Gastrocnemius medialis (tissue), 4 donors: Measurements from ENCODE around the gene LINGO4. TPM values are rescaled to one million over a fixed set of nuclear protein-coding genes. Genes with fewer than 3 reads are reported as not detected.
A peak's percentile ranks its signal among the peaks of the same experiment; 100 is the strongest.

Experiments
- ATAC-seq, 2 donors: fragments of 150-250 bp; one replicate each; pipeline ENCODE4 v1.9.1; 2016
- DNase-seq, 2 donors: peaks; one replicate each; pipeline ENCODE4 v3.0.0-alpha.2; 2019
- H3K27ac ChIP-seq, 4 donors: fragments of 200-600 bp; sonication (generic); 1 replicate in 1 of 4; 2 replicates in 3 of 4; pipeline ENCODE4 v1.5.1; 2016 to 2018; ENCODE audit warnings: mild to moderate bottlenecking in 2 of 4, moderate library complexity in 1 of 4
- H3K27me3 ChIP-seq, 3 donors: fragments of 200-600 bp; sonication (generic) in 2 of 3; 1 replicate in 1 of 3; 2 replicates in 2 of 3; pipeline versions ENCODE4 v1.5.1 to v1.6.0; 2016 to 2019; ENCODE audit warnings: mild to moderate bottlenecking in 1 of 3, moderate library complexity in 1 of 3
- H3K36me3 ChIP-seq, 2 donors: fragments of 200-600 bp; sonication (generic) in 1 of 2; one replicate each; pipeline ENCODE4 v1.5.1; 2017 to 2018
- H3K4me1 ChIP-seq, 2 donors: fragments of 200-600 bp; sonication (generic) in 1 of 2; one replicate each; pipeline ENCODE4 v1.5.1; 2016 to 2017; ENCODE audit warnings: mild to moderate bottlenecking in 2 of 2
- H3K4me3 ChIP-seq, 4 donors: fragments of 200-600 bp; sonication (generic) in 3 of 4; 1 replicate in 1 of 4; 2 replicates in 3 of 4; pipeline ENCODE4 v1.5.1; 2016 to 2019; ENCODE audit warnings: mild to moderate bottlenecking in 2 of 4
- H3K9me3 ChIP-seq, 3 donors: fragments of 200-600 bp; sonication (generic) in 2 of 3; 1 replicate in 1 of 3; 2 replicates in 2 of 3; pipeline ENCODE4 v1.5.1; 2016 to 2019
- POLR2A ChIP-seq, 2 donors: fragments of 450-650 bp; IDR thresholded peaks; one replicate each; pipeline ENCODE4 v1.6.1; 2017; ENCODE audit warnings: antibody characterized with exemption in 2 of 2, mild to moderate bottlenecking in 2 of 2, moderate library complexity in 2 of 2
- in situ Hi-C, 4 donors: fragments of 200-750 bp; cut with MboI; loops; one replicate each; pipeline versions ENCODE4 v1.15.0 to v1.8.0; 2017; ENCODE audit warnings: low sequenced_read_pairs in 4 of 4
- intact Hi-C: fragments of 100-400 bp; cut with DNase I; formaldehyde crosslinking; loops from one replicate; pipeline ENCODE4 v1.15.1; 2023; ENCODE audit warnings: low total_unique reads
- total RNA-seq, 4 donors: library from RNA; depleted of rRNA; stranded (reverse); fragments of >200 nt; gene quantifications; one replicate each; pipeline versions ENCODE4 v1.1.0 to v1.2.3, GENCODE V29; 2016
- TF ChIP-seq, protein P1 (sequence below), 5 experiments: fragments of 450-650 bp in 3 of 5; fragments of 200-600 bp in 2 of 5; sonication (generic) in 2 of 5; IDR thresholded peaks in 4 of 5; conservative IDR thresholded peaks in 1 of 5; 1 replicate in 4 of 5; 2 replicates in 1 of 5; pipeline ENCODE4 v1.5.1; 2016 to 2019; ENCODE audit warnings: antibody characterized with exemption in 5 of 5, mild to moderate bottlenecking in 3 of 5, moderate library complexity in 3 of 5

LINGO4 gene
- total RNA-seq, 4 donors from 2014 or later = 4.2 to 24.5 (median 14.3) TPM

DNA sequence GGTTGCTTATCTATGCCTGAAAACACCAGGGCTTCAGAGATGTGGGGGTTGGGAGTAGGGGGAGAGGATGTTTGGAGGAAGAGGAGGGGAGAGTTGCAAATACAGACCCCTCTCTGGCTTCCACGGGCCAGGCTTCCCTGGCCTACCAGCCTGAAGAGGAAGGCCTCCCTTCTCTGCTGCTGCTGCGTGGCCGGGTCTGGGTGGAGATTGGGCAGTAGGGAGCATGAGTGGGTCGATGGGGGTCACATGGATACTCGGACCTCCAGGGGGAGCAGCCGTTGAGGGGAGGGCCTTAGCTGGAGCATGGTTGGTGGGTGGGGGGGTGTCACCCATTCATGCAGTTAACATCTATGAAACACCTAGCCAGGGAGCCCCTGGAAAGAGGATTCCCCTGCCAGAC lies 24.8 kb upstream of the LINGO4 start:
- H3K4me1 ChIP-seq = peaks cover 58 to 68% of the 10 kb centered on the region in 2 donors
- H3K27me3 ChIP-seq = no peaks in the 10 kb centered on the region
- in situ Hi-C loops = loop anchor here (10.0 to 25.0 kb wide), 3 partner anchors 218 to 243 kb away; partner anchors contain the start of gene SNX27 (in 1 of the 4)
- H3K36me3 ChIP-seq = no peaks in the 10 kb centered on the region
- no peak for TF ChIP-seq POLR2A (IDR thresholded peaks at IDR 0.05)
- TF ChIP-seq, protein P1, sequence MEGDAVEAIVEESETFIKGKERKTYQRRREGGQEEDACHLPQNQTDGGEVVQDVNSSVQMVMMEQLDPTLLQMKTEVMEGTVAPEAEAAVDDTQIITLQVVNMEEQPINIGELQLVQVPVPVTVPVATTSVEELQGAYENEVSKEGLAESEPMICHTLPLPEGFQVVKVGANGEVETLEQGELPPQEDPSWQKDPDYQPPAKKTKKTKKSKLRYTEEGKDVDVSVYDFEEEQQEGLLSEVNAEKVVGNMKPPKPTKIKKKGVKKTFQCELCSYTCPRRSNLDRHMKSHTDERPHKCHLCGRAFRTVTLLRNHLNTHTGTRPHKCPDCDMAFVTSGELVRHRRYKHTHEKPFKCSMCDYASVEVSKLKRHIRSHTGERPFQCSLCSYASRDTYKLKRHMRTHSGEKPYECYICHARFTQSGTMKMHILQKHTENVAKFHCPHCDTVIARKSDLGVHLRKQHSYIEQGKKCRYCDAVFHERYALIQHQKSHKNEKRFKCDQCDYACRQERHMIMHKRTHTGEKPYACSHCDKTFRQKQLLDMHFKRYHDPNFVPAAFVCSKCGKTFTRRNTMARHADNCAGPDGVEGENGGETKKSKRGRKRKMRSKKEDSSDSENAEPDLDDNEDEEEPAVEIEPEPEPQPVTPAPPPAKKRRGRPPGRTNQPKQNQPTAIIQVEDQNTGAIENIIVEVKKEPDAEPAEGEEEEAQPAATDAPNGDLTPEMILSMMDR (IDR thresholded peaks at IDR 0.05 in 4 of 5, conservative IDR thresholded peaks at IDR 0.05 in 1 of 5) = no peak
- H3K9me3 ChIP-seq = no peaks in the 10 kb centered on the region
- ATAC-seq (no peak), DNase-seq (no peak)
- peak overlapping the region; percentile 73 to 84 (median 76) for H3K4me3 ChIP-seq
- intact Hi-C loops = loop anchor here (5.0 to 10.0 kb wide), 4 partner anchors 288 to 1805 kb away; partner anchors contain the start of genes CHTOP, TUFT1 and ZNF687
- peak overlapping the region; percentile 98 to 99 (median 99) for H3K27ac ChIP-seq

DNA sequence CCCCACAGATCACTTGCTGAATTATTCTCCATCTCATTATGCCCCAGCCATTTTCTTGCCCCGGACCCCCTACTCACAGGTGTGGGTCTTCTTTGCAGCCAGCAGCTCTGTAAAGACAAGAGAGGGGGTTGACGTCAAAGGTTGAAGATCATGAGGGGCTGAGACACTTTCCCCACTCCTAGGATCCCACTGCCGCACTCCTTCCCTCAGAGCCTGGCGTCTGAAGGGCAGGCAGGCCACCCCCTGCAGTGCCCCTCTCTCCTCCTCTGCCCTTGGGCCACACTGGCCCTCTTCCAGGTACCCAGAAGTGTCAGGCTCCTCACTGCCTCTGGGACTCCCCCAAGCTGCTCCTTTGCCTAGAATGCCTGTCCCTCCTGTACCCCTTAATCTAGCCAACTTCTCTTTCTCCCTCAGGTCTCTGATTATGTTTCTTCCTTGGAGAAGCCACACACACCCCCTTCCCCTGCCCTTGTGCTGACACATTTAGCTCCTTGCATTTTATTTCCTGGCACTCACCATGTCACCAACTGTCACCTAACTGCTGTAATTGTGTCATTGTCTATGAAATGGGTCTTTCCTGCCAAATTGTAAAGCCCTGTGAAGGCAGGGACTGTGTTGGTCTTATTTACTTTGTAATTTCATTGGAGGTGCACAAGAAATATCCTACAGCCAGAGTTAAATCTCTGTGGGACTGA lies 24.3 kb upstream of the LINGO4 start:
- Histone ChIP-seq H3K27ac (peak overlapping the region; percentile 98 to 99 (median 99)), H3K27me3 (no peaks in the 10 kb centered on the region), H3K4me3 (peak overlapping the region in 2 of 4 donors; percentile 78 to 84), H3K36me3 (no peaks in the 10 kb centered on the region), H3K9me3 (no peaks in the 10 kb centered on the region), H3K4me1 (peaks cover 58 to 73% of the 10 kb centered on the region in 2 donors)
- DNase-seq (no peak), ATAC-seq (no peak)
- intact Hi-C loops = loop anchor here (5.0 to 10.0 kb wide), 5 partner anchors 287 to 1805 kb away; partner anchors contain the start of genes CHTOP, TUFT1 and ZNF687
- TF ChIP-seq POLR2A (IDR thresholded peaks at IDR 0.05) = no peak
- TF ChIP-seq, protein P1 (IDR thresholded peaks at IDR 0.05 in 4 of 5, conservative IDR thresholded peaks at IDR 0.05 in 1 of 5) = no peak
- in situ Hi-C loops = loop anchor here (5.0 to 25.0 kb wide), 4 partner anchors 42 to 242 kb away; partner anchors contain the start of gene SNX27 (in 1 of the 4)

DNA sequence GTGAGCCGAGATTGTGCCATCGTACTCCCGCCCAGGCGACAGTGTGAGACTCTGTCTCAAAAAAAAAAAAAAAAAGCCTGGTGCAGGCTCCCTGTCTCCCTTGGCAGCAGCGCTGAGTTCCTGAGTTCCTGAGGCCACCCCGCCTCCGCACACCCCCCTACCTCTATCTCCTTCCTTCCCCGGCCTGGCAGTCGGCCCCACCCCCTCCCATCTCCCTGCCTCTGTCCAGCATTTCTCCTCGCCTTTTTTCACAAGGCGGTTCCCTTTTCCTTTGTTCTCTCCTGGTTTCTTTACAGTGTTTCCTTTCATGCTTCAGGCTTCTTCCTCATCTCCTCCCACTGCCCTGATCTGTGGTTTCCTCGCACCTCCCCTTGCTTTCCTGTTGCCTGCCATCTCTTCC lies 23.7 kb upstream of the LINGO4 start:
- Histone ChIP-seq H3K27me3 (no peaks in the 10 kb centered on the region), H3K27ac (peak overlapping the region; percentile 98 to 99 (median 99))
- in situ Hi-C loops = loop anchor here in 3 of 4 donors (5.0 to 25.0 kb wide), 3 partner anchors 42 to 242 kb away; partner anchors contain the start of gene SNX27 (in 1 of the 3)

DNA sequence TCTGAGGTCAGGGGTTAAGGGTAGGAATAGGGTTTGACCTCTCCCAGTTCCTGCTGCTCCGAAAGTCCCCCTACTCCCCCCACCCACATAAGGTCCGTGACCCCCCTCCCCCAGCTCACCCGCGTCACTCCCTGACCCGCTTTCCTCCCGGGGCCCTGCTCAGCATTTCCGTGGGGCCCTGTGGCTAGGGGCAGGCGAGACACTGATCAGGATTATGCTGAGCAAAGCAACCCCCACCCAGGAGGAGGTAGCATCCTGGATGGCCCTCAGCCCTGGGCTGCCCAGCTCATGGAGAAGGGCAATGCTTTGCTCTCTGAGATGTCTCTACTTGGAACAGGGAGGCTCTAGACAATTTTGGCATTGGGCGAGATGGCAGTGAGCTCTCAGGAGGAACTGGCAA lies 22.6 kb upstream of the LINGO4 start:
- DNase-seq (no peak), ATAC-seq (no peak)
- peak overlapping the region in 1 of 4 donors; percentile 5 for H3K4me3 ChIP-seq
- H3K9me3 ChIP-seq = no peaks in the 10 kb centered on the region
- H3K4me1 ChIP-seq = peaks cover 49 to 64% of the 10 kb centered on the region in 2 donors
- in situ Hi-C loops = loop anchor here in 3 of 4 donors (5.0 to 25.0 kb wide), 3 partner anchors 41 to 241 kb away; partner anchors contain the start of gene SNX27 (in 1 of the 3)
- no peaks in the 10 kb centered on the region for H3K27me3 ChIP-seq
- TF ChIP-seq, protein P1 (IDR thresholded peaks at IDR 0.05 in 4 of 5, conservative IDR thresholded peaks at IDR 0.05 in 1 of 5) = no peak
- no peak for TF ChIP-seq POLR2A (IDR thresholded peaks at IDR 0.05)
- peak overlapping the region; percentile 98 to 99 (median 99) for H3K27ac ChIP-seq
- intact Hi-C loops = loop anchor here (10.0 kb wide), 1 partner anchor 813 kb away; no protein-coding TSS in a partner anchor
- no peaks in the 10 kb centered on the region for H3K36me3 ChIP-seq

More for the DNA sequence above, 23.7 kb upstream of the LINGO4 start:
- H3K36me3 ChIP-seq = no peaks in the 10 kb centered on the region
- H3K9me3 ChIP-seq = no peaks in the 10 kb centered on the region
- ATAC-seq (no peak), DNase-seq (peak in 1 of 2 donors; percentile 80)
- intact Hi-C loops = loop anchor here (10.0 kb wide), 1 partner anchor 814 kb away; no protein-coding TSS in a partner anchor
- no peak for TF ChIP-seq POLR2A (IDR thresholded peaks at IDR 0.05)
- TF ChIP-seq, protein P1 (IDR thresholded peaks at IDR 0.05 in 4 of 5, conservative IDR thresholded peaks at IDR 0.05 in 1 of 5) = no peak
- peaks cover 58 to 75% of the 10 kb centered on the region in 2 donors for H3K4me1 ChIP-seq
- no peak overlapping the region for H3K4me3 ChIP-seq
